ENCODE results near the gene BCKDHA.
"Not testable (repeated sequence)": the region's sequence is repeated elsewhere in the genome, so short reads cannot be mapped to it uniquely, and the experiment has no call there.

The BCKDHA gene

GRCh38 chr19:41364524-41365391 lies 32.9 kb upstream of the BCKDHA start:
- in situ Hi-C loops (cut with MboI; ENCODE audit: low sequenced_read_pairs): no loop called here

- in situ Hi-C loops (cut with MboI; ENCODE audit: low sequenced_read_pairs): no loop called here
These were observed 31.5 kb upstream of the BCKDHA start for GRCh38 chr19:41366089-41366488.

- in situ Hi-C loops (cut with MboI; ENCODE audit: low sequenced_read_pairs): no loop called here
These were observed 29.7 kb upstream of the BCKDHA start for GRCh38 chr19:41367848-41368301.

- in situ Hi-C loops (cut with MboI; ENCODE audit: low sequenced_read_pairs): no loop called here
These were observed 27.8 kb upstream of the BCKDHA start for GRCh38 chr19:41369769-41370168.

GRCh38 chr19:41371119-41371518 lies 26.5 kb upstream of the BCKDHA start:
- in situ Hi-C loops (cut with MboI; ENCODE audit: low sequenced_read_pairs): not testable (repeated sequence)

- in situ Hi-C loops (cut with MboI; ENCODE audit: low sequenced_read_pairs): no loop called here
These were observed 26.1 kb upstream of the BCKDHA start for GRCh38 chr19:41371541-41371940.

GRCh38 chr19:41372501-41372900 lies 25.1 kb upstream of the BCKDHA start:
- in situ Hi-C loops (cut with MboI; ENCODE audit: low sequenced_read_pairs): no loop called here

GRCh38 chr19:41373993-41374392 lies 23.6 kb upstream of the BCKDHA start:
- in situ Hi-C loops (cut with MboI; ENCODE audit: low sequenced_read_pairs): no loop called here

GRCh38 chr19:41376241-41376997 lies 21.2 kb upstream of the BCKDHA start, which contains the start of gene TMEM91:
TMEM91 (plus strand) TSS chr19:41376533; CDS start chr19:41378310, 1,777 bp downstream.
- in situ Hi-C loops (cut with MboI; ENCODE audit: low sequenced_read_pairs): no loop called here

GRCh38 chr19:41376998-41377365 lies 20.6 kb upstream of the BCKDHA start:
- in situ Hi-C loops (cut with MboI; ENCODE audit: low sequenced_read_pairs): no loop called here

- in situ Hi-C loops (cut with MboI; ENCODE audit: low sequenced_read_pairs): no loop called here
These were observed 19.5 kb upstream of the BCKDHA start for GRCh38 chr19:41377977-41378709.

GRCh38 chr19:41381536-41381935 lies 16.1 kb upstream of the BCKDHA start:
- in situ Hi-C loops (cut with MboI; ENCODE audit: low sequenced_read_pairs): not testable (repeated sequence)

GRCh38 chr19:41384351-41384750 lies 13.3 kb upstream of the BCKDHA start:
- in situ Hi-C loops (cut with MboI; ENCODE audit: low sequenced_read_pairs): no loop called here

GRCh38 chr19:41386442-41386841 lies 11.2 kb upstream of the BCKDHA start:
- in situ Hi-C loops (cut with MboI; ENCODE audit: low sequenced_read_pairs): no loop called here

- in situ Hi-C loops (cut with MboI; ENCODE audit: low sequenced_read_pairs): no loop called here
These were observed 6.0 kb upstream of the BCKDHA start for GRCh38 chr19:41391618-41392017.

GRCh38 chr19:41392775-41393174 lies 4.8 kb upstream of the BCKDHA start:
- in situ Hi-C loops (cut with MboI; ENCODE audit: low sequenced_read_pairs): no loop called here

GRCh38 chr19:41395355-41395754 lies 2.3 kb upstream of the BCKDHA start:
- in situ Hi-C loops (cut with MboI; ENCODE audit: low sequenced_read_pairs): no loop called here

- in situ Hi-C loops (cut with MboI; ENCODE audit: low sequenced_read_pairs): no loop called here
These were observed 416 bp downstream of the BCKDHA start for GRCh38 chr19:41398050-41398418.

- in situ Hi-C loops (cut with MboI; ENCODE audit: low sequenced_read_pairs): no loop called here
These were observed 980 bp downstream of the BCKDHA start for GRCh38 chr19:41398598-41398997.

GRCh38 chr19:41399091-41399490 lies 1.5 kb downstream of the BCKDHA start:
- in situ Hi-C loops (cut with MboI; ENCODE audit: low sequenced_read_pairs): no loop called here

- in situ Hi-C loops (cut with MboI; ENCODE audit: low sequenced_read_pairs): no loop called here
These were observed 1.9 kb downstream of the BCKDHA start for GRCh38 chr19:41399525-41399924.
